ENCODE results near the gene SCUBE1.

DNA sequence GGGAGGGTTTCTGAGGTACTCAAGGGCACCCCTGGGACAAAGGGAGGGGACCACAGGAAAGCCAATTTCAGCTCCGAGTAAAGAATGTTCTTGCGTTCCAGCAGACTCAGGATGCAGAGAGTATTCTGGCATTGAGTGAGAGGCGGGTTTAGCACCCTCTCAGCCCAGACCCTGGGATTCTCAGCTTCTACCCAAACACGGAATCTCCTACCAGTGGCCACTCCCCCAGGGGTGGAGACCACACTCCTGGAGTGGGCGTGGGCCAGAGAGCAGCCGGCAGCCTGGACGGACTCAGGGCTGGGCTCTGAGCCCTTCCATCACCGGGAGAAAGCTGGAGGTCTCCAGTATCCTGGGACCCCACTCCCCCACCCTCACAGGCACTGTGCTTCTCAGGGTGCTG is 130.1 kb downstream of the SCUBE1 start:
- TF ChIP-seq, protein P1, sequence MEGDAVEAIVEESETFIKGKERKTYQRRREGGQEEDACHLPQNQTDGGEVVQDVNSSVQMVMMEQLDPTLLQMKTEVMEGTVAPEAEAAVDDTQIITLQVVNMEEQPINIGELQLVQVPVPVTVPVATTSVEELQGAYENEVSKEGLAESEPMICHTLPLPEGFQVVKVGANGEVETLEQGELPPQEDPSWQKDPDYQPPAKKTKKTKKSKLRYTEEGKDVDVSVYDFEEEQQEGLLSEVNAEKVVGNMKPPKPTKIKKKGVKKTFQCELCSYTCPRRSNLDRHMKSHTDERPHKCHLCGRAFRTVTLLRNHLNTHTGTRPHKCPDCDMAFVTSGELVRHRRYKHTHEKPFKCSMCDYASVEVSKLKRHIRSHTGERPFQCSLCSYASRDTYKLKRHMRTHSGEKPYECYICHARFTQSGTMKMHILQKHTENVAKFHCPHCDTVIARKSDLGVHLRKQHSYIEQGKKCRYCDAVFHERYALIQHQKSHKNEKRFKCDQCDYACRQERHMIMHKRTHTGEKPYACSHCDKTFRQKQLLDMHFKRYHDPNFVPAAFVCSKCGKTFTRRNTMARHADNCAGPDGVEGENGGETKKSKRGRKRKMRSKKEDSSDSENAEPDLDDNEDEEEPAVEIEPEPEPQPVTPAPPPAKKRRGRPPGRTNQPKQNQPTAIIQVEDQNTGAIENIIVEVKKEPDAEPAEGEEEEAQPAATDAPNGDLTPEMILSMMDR (IDR thresholded peaks at IDR 0.05) = no peak
- TF ChIP-seq POLR2A (IDR thresholded peaks at IDR 0.05) = no peak
- TF ChIP-seq POLR2AphosphoS5 (IDR thresholded peaks at IDR 0.05) = no peak
